Stimulated activated CD8-positive, alpha-beta memory T cell treated with anti-CD3 and anti-CD28 coated beads, Interleukin-2, amount 100 ng/mL, for 1 hour (primary cell): Measurements from ENCODE around the gene C1orf105.
"Not testable (repeated sequence)": the region's sequence is repeated elsewhere in the genome, so short reads cannot be mapped to it uniquely, and the experiment has no call there.

Experiments used
- DNase-seq, 2 donors: peaks; one replicate each; pipeline ENCODE4 v3.0.0-alpha.2; 2020; ENCODE audit warnings: low read depth in 2 of 2

C1orf105 gene

GRCh38 chr1:172487550-172487949, 67.1 kb downstream of the C1orf105 start:
- DNase-seq: no peak

GRCh38 chr1:172488393-172488792, 67.9 kb downstream of the C1orf105 start:
- no peak for DNase-seq

DNA sequence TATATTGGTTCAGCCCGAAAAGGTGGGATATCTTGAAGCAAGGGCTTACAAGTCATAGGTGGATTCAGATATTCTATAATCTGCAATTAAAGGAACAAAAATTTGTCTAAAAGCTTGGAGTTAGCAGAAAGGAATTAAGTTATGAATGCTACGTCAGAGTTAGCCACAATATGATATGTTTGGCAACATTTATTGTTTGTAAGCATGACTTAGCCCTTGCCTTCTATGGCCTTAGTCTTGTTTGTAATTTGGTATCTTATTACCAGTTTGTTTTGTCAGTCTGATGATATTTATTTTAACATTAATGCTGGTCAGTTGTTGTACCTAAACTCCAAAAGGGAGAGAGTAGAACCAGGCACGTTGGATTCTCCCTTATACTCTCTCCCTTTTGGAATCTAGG, 69.4 kb downstream of the C1orf105 start:
- no peak for DNase-seq

GRCh38 chr1:172492421-172492820, 71.9 kb downstream of the C1orf105 start:
- DNase-seq: no peak

GRCh38 chr1:172494166-172494565, 73.7 kb downstream of the C1orf105 start:
- no peak for DNase-seq

DNA sequence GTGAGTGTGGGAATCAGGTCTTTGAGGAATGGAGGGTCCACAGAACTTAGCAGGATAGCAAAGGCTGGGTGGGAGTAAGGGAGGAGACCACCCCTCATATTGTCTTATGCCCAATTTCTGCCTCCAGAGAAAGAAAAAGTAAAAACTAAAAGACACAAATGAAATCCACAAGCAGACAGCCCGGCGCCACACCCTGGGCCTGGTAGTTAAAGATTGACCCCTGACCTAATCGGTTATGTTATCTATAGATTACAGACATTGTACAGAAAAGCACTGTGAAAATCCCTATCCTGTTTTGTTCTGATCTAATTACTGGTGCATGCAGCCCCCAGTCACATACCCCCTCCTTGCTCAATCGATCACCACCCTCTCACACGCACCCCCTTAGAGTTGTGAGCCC, 75.6 kb downstream of the C1orf105 start:
- not testable (repeated sequence) for DNase-seq

DNA sequence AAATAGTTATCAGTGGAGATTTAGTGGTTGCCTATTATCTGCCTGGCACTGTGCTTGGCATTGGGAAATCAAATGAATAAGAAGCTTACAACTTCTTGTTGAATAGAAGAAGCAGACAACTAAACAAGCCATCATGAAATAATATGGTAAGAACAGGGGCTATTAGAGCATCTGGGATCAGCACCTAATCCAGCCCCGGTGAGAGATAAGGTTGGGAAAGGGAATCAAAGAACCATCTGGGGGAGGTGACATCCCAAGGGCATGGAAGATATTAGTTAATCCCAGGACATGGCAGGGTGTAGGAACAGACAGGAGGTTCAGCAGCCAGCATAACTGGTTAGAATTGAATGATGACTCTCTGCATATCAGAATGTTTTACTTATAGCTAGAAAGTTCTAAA, 76.2 kb downstream of the C1orf105 start:
- DNase-seq: no peak

GRCh38 chr1:172497230-172497629, 76.7 kb downstream of the C1orf105 start:
- DNase-seq: no peak

DNA sequence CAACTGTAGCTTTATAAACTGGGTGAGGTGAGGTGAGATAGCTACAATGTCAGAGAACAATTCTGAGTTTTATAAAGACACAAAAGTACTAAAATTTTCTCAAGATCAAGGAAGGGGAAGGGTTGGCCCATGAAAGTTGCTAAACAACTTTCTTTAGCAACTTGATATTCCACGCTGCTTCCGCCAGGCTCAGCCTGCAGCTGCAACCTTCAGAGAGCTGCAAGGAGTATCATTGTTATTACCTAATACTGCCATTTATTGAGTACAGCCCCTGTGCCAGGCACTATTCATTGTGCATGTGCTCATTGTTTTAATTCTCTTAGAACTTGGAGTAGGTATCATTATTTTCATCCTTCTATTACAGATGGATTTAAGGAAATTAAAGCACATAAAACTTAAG, 78.4 kb downstream of the C1orf105 start:
- DNase-seq: no peak

- DNase-seq: no peak
Observed at GRCh38 chr1:172499636-172500141, 79.2 kb downstream of the C1orf105 start.

- DNase-seq: no peak
Observed at GRCh38 chr1:172500207-172500606, 79.7 kb downstream of the C1orf105 start.

DNA sequence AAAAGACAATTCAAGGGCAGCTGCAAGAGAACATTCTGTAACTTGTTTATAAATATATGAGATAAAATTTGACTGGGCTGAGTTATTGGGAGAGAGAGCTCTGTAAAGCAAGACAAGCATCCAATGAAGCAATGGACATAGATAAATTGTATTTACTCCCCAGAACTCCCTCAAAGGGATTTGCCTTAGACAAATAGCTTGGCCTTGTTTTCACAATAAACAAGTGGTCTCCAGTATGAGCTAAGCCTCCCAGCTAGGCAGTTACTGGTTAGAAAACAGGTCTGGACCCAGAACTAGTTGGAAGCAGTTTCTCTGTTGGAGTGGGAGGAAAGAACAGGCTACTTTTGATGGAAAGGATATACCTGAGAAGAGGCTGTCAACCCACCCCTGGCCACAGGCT, 87.3 kb downstream of the C1orf105 start:
- no peak for DNase-seq

- DNase-seq: no peak
Observed at GRCh38 chr1:172510479-172510878, 90.0 kb downstream of the C1orf105 start.

- DNase-seq: no peak
Observed at GRCh38 chr1:172512591-172512990, 92.1 kb downstream of the C1orf105 start.

DNA sequence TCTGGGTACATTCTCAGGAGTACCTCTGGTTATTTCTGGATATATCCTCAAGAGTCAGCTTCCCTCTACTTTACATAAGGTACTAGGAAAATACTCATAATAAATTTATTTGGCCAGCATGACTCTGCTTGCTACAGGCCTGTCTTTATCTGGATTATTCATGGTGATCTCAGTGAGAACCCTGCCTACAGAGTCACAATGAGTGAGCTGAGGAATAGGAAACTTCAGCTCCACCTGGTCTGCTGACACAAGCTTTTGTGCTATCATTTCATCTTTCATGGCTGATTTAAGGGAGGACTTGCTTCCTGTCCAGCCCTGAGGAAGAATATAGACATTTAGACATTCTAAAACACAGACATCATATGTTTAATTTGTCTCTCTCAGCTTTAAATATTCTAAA, 93.0 kb downstream of the C1orf105 start:
- DNase-seq: no peak

DNA sequence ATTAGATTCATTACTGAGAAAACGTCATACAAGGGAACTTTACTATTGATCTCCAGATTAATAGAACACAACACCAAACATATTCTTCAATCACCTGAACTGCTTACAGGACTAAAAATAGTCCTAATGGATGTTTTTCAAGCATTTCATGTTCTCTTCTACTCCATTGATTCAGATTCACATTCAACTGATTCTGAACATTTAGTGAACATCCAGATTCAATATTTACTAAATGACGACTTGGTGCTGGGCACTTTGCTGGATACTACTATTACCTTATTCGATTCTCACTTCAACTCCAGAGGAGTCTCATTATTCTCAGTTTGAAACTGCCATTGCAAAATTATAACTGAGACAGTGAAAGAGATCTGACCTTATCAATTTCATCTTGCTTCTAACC, 93.6 kb downstream of the C1orf105 start:
- no peak for DNase-seq

DNA sequence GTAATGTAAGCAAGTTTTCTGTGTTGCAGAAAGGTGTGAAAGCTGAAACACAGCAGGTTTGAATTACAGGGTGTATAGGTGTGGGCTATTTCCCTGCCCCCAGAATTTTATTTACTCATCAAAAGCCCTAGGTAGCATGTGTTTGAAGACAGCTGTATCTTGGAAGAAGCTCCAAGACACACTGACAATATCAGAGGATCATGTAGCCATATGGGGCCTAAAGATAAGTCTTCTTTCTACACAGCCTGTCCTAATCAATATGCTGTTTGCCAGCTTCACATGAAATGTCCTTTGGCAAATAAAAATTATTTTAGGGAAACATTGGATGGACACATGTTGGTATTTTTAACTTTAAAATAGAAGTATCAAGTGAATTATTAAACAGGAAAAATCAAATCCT, 95.0 kb downstream of the C1orf105 start:
- DNase-seq: no peak

- DNase-seq: no peak
Observed at GRCh38 chr1:172515927-172516326, 95.4 kb downstream of the C1orf105 start.

DNA sequence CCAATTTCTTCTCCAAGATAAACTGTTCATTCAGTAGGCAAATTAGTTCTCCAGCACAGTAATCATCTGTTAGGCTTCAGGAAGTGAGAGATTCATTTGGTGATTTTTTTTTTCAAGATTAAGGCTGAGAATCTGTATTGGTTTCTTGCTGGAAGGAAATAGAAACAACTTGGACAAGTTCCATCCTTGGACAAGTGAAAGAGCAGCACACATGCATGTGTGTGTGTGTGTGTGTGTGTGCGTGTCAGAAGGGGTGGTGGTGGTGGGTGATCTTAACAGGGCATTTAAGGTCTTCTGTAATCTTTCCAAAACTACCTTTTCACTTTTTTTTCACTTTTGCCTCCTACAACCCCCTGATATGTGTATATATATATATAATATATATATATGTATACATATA, 96.6 kb downstream of the C1orf105 start:
- no peak for DNase-seq

- DNase-seq: no peak
Observed at GRCh38 chr1:172517545-172517944, 97.1 kb downstream of the C1orf105 start.
